ENCODE results near the gene TBCD.

Gene TBCD

DNA sequence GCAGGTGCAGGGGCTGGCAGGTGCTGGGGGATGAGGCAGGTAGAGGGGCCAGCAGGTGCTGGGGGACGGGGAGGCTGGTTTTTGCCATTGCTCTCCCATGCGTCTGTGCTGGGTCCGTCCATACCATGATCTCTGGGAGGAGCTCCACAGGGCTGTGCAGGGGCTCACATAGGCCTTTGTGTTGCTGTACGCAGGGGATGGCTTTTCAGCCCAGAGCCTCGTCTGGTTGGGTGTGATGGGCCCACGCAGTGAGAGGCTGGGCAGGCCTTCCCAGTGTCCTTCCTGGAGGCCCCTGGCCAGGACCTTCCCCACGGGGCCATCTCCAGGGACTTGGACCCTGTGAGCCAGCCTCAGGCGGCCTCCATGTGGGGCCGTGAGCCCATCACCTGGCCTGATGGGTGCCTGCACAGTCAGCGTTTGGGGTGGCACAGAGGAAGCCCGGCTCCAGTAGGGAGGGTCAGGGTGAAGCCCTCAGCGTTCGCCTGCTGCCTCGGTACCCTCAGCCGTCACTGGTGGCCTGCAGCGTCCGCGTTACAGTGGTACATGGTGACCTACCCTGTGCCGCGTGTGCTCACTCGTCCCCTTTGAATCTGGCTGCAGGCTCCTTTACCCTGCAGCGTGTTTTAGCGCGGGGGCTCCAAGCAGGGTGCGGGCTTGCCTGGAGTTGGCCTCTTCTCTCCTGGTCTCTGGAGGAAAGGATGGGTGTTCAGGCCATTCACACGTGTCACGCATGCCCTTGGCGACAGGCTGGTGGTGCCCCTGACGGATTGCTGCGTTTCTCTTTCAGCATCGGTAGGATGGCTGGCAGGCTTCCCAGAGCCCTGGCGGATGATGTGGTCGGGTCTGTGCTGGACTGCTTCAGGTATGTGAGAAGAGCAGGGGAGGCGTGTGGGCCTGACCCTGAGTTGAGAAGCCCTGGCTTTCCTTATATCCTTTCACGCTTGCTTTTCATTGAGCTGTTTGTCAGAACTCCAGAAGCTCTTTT is 57.3 kb downstream of the TBCD start:
- CTCF ChIA-PET = no interaction called here
- POLR2A ChIA-PET = no interaction called here
- TF ChIP-seq, protein P1, sequence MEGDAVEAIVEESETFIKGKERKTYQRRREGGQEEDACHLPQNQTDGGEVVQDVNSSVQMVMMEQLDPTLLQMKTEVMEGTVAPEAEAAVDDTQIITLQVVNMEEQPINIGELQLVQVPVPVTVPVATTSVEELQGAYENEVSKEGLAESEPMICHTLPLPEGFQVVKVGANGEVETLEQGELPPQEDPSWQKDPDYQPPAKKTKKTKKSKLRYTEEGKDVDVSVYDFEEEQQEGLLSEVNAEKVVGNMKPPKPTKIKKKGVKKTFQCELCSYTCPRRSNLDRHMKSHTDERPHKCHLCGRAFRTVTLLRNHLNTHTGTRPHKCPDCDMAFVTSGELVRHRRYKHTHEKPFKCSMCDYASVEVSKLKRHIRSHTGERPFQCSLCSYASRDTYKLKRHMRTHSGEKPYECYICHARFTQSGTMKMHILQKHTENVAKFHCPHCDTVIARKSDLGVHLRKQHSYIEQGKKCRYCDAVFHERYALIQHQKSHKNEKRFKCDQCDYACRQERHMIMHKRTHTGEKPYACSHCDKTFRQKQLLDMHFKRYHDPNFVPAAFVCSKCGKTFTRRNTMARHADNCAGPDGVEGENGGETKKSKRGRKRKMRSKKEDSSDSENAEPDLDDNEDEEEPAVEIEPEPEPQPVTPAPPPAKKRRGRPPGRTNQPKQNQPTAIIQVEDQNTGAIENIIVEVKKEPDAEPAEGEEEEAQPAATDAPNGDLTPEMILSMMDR (IDR thresholded peaks at IDR 0.05; ENCODE audit: control extremely low read depth, extremely low read depth, low read depth, missing control alignments) = no peak
- DNase-seq (ENCODE audit: extremely low spot score) = no peak

DNA sequence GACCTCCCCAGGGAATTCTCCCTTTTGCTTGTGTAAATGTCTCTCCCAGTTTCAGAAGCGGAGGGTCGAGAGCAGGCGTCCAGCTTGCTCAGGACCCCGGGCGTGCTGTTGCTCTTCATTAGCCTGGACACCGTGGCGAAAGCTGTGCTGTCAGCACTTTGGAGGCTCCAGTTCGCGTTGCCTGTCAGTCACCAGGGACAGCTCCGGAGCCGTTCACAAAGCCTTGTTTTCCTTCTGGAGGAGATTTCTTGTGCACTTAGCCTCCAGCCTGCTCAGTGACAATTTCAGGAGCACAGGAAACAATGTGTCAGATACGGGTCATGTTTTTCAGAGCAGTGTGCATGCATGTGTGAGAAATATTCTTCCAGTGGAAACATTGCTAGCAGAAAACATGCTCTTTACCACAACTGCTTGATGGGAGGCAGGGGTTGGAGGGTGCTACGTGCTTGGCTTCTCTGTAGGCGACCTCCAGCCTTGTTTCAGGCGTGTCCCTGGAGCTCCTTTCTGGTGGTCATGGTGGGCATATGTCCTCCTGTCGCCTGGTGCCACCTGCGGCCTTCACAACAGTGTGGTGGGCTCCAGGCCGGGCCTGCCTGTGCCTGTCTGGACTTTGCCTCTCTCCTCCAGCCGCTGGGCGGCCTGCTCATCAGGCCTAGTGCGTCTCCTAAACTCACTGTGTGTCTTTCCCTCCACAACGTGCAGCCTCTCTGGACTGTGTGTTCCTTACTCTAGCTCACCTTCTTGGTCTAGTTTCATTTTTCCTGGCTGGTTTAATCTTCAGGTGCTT is 59.0 kb downstream of the TBCD start:
- CTCF ChIA-PET = no interaction called here

DNA sequence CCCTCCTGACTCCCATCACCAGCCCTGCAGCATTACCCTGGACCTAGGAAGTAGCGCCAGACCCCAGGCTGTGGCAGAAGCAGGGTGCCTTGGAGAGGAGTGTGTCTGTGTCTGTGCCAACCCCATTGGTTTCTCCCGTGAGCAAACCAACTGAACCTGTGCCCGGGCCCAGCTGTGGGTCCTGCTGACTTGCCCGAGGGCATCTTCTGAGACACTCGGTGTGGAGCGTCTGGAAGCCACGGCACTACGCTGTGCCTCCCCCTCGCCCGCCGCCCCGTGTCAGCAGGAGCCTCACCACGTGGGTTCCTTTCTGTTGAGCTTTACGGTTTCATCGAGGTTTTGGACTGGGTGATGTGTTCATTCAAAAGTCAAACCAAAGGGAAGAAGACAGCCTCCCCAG is 60.2 kb downstream of the TBCD start:
- ChIA-PET CTCF (no interaction called here), POLR2A (no interaction called here)
- DNase-seq (ENCODE audit: extremely low spot score) = no peak
- TF ChIP-seq, protein P1 (IDR thresholded peaks at IDR 0.05; ENCODE audit: control extremely low read depth, extremely low read depth, low read depth, missing control alignments) = no peak

More for the DNA sequence above, 59.0 kb downstream of the TBCD start:
- POLR2A ChIA-PET = no interaction called here
- no peak for DNase-seq (ENCODE audit: extremely low spot score)
- TF ChIP-seq, protein P1 (IDR thresholded peaks at IDR 0.05; ENCODE audit: control extremely low read depth, extremely low read depth, low read depth, missing control alignments) = no peak

DNA sequence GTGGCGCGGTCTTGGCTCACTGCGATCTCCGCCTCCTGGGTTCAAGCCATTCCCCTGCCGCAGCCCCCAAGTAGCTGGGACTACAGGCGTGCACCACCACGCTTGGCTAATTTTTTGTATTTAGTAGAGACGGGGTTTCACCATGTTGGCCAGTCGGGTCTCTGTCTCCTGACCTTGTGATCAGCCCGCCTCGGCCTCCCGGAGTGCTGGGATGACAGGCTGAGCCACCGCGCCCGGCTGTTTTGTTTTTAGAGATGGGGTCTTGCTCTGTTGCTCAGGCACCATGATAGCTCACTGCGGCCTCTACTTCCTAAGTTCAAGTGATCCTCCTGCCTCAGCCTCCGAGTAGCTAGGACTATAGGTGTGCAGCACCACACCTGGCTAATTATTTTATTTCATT is 60.7 kb downstream of the TBCD start:
- ChIA-PET POLR2A (no interaction called here), CTCF (no interaction called here)
- DNase-seq (ENCODE audit: extremely low spot score) = no peak
- TF ChIP-seq, protein P1 (IDR thresholded peaks at IDR 0.05; ENCODE audit: control extremely low read depth, extremely low read depth, low read depth, missing control alignments) = no peak

DNA sequence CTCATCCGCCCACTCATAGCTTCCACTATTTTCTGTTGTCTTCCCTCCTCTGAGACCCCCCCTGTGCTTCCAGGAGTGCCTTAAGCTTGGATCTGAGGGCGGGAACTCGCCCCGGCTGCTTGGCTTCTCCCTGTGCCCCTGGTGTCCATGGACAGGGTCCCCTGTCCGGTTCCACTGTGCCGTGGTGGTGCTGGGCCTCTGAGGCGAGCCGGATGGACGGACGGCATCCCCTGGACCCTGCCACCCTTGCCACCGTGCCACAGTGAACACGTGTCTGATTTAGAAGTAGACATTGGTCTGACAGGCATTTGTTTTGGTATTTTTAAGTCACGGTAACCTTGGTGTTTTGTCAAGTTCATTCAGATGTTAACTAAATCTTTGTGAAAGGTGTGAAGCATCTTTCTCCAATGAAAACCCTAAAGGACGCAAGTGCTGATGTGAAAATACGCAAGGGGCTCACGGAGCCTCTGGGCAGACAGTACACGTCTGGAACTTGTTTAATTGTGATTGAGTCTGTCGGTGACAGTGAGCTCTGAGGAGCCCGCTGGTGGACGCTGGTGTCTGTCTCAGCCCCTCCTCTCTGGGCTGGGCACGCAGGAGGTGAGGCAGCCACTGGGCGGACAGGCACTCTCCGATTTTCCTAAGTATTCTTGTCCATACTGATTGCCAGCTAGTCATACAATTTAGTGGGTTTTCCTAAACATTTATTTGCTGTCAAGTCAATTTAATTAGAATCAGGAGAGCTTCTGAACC is 61.6 kb downstream of the TBCD start:
- DNase-seq (ENCODE audit: extremely low spot score) = no peak
- TF ChIP-seq, protein P1 (IDR thresholded peaks at IDR 0.05; ENCODE audit: control extremely low read depth, extremely low read depth, low read depth, missing control alignments) = no peak
- CTCF ChIA-PET = no interaction called here
- POLR2A ChIA-PET = no interaction called here

DNA sequence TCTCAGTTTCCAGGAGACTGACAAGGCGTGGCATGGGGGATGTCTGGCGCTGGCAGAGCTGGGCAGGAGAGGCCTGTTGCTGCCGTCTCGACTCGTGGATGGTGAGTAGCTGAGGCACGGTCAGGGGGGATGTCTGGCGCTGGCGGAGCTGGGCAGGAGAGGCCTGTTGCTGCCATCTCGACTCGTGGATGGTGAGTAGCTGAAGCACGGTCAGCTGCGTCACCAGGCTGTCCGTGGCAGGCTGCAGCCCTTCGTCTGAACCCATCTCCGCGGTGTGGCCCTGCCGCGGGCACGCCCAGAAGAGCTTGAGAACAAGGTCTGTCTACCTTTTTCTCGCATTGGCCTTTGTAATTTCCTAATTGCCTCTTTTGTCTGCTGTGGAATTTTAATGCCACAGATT is 63.0 kb downstream of the TBCD start:
- POLR2A ChIA-PET = no interaction called here

More for the DNA sequence above, 63.0 kb downstream of the TBCD start:
- no peak for DNase-seq (ENCODE audit: extremely low spot score)
- TF ChIP-seq, protein P1 (IDR thresholded peaks at IDR 0.05; ENCODE audit: control extremely low read depth, extremely low read depth, low read depth, missing control alignments) = no peak
- CTCF ChIA-PET = interaction anchor here (1.5 kb wide), 1 partner anchor 15 kb away, joined by 3 read pairs; no protein-coding TSS in a partner anchor
